Measurements from ENCODE around the gene C1QTNF6. TPM values are rescaled to one million over a fixed set of nuclear protein-coding genes. Genes with fewer than 3 reads are reported as not detected.
A peak's percentile ranks its signal among the peaks of the same experiment; 100 is the strongest.

C1QTNF6 gene
- total and polyA plus RNA-seq, 2 experiments from 2014 or later: 1.7 to 2.3 TPM

DNA sequence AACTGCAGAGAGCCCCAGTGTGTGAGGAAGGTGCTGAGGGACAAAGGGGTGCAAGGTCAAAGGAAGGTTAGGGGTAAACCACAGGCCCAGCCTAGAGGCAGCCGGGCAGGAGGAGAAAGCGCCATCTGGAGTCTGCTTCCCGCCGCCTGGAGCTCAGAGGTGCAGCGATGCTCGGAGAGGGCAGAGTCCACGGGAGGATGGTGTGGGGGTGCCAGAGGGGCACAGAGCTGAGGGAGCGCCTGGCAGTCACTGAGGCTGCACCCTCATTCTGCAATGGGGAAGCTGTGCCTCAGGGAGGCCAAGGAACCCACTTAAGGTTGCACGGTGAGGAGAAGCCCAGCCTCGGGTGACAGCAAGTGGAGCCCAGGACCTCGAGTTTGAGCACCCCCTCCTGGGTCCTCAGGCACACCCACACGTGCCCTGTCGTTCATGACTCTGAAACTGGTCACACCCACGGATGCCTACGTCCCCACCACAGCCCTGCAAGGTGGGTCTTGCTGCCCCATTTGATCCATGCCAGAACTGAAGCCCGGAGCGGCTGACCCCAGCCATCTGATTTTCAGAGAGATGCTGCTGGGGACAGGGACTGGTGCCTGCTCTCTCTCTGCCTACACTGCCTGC, 39.9 kb downstream of the C1QTNF6 start:
- H3K36me3 ChIP-seq (ENCODE audit: insufficient read depth): no peaks in the 10 kb centered on the region
- ATAC-seq (peak; percentile 60), DNase-seq (ENCODE audit: low spot score) (no peak)
- no peaks in the 10 kb centered on the region for H4K20me1 ChIP-seq (replicated peaks; ENCODE audit: insufficient read depth)
- no peak for TF ChIP-seq EZH2phosphoT487 (IDR thresholded peaks at IDR 0.05; ENCODE audit: unreplicated experiment)
- TF ChIP-seq, protein P1, sequence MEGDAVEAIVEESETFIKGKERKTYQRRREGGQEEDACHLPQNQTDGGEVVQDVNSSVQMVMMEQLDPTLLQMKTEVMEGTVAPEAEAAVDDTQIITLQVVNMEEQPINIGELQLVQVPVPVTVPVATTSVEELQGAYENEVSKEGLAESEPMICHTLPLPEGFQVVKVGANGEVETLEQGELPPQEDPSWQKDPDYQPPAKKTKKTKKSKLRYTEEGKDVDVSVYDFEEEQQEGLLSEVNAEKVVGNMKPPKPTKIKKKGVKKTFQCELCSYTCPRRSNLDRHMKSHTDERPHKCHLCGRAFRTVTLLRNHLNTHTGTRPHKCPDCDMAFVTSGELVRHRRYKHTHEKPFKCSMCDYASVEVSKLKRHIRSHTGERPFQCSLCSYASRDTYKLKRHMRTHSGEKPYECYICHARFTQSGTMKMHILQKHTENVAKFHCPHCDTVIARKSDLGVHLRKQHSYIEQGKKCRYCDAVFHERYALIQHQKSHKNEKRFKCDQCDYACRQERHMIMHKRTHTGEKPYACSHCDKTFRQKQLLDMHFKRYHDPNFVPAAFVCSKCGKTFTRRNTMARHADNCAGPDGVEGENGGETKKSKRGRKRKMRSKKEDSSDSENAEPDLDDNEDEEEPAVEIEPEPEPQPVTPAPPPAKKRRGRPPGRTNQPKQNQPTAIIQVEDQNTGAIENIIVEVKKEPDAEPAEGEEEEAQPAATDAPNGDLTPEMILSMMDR (conservative IDR thresholded peaks at IDR 0.05; ENCODE audit: low read depth in 2 of 2): peak; percentile 9 to 57; a peak in 2 of 4 replicates
- no peak for TF ChIP-seq JUNB (IDR thresholded peaks at IDR 0.05; ENCODE audit: unreplicated experiment)
- H3K4me3 Mint-ChIP-seq: no peak overlapping the region
- no peak overlapping the region for H3K27ac Mint-ChIP-seq
- peaks cover 10% of the 10 kb centered on the region for H3K27me3 Mint-ChIP-seq (ENCODE audit: insufficient read depth, low read depth, poor library complexity)
- H3K9me2 ChIP-seq (ENCODE audit: insufficient read depth): no peaks in the 10 kb centered on the region
- H3K4me3 ChIP-seq: no peak overlapping the region
- H3K9me3 Mint-ChIP-seq: peaks cover 7% of the 10 kb centered on the region
- no peaks in the 10 kb centered on the region for H3K27me3 ChIP-seq (ENCODE audit: insufficient read depth)
- H3F3A ChIP-seq (replicated peaks; ENCODE audit: low read depth): no peaks in the 10 kb centered on the region
- H3K4me1 ChIP-seq (ENCODE audit: insufficient read depth): no peaks in the 10 kb centered on the region
- H3K79me2 ChIP-seq (replicated peaks; ENCODE audit: insufficient read depth): no peaks in the 10 kb centered on the region
- no peaks in the 10 kb centered on the region for H3K36me3 Mint-ChIP-seq (ENCODE audit: low read depth)
- H3K4me2 ChIP-seq: no peak overlapping the region
- H2AFZ ChIP-seq: no peak overlapping the region
- H3K27ac ChIP-seq (ENCODE audit: low read depth): no peak overlapping the region
- peaks cover 20% of the 10 kb centered on the region for H3K4me1 Mint-ChIP-seq

DNA sequence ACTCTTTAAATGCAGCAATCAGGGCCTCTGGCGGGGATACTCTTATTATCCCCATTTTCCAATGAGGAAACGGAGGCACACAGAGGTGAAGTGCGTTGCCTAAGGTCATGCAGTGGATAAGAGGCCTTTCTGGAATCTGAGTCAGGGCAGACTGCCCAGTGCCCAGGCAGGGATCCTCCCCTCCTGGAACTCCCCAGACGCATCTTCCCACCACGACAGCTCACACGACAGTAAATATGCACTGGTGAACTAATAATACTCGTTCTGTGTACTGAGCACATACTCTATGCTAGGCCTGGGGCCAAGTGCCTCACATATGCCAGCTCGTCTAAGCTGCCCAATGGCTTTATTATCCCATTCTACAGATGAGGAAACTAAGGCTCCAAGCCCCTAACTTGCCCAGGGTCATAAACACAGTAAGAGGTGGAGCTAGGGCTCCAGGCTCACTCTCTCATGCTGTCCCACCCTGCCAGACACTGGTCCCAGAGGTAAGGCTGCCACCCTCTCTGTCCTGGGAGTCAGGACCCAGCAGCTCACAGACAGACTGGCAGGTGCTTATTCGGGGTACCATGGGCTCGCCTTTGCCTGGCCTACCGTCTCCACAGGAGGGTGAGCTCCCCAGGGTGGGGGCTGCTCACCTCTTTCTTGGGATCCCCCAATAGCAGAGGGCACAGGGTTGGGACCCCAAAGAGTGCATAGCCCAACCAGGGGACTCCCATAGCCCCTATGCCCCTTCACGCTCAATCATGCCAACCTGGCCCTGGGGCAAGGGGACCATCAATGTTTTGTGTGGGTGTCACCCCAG, 40.7 kb downstream of the C1QTNF6 start:
- DNase-seq (ENCODE audit: low spot score): no peak
- H3K27ac ChIP-seq (ENCODE audit: low read depth): no peak overlapping the region
- H3K36me3 ChIP-seq (ENCODE audit: insufficient read depth): no peaks in the 10 kb centered on the region
- Mint-ChIP-seq H3K4me1 (peaks cover 20% of the 10 kb centered on the region), H3K27me3 (ENCODE audit: insufficient read depth, low read depth, poor library complexity) (peaks cover 10% of the 10 kb centered on the region), H3K9me3 (peaks cover 7% of the 10 kb centered on the region), H3K36me3 (ENCODE audit: low read depth) (no peaks in the 10 kb centered on the region), H3K4me3 (no peak overlapping the region), H3K27ac (no peak overlapping the region)
- H4K20me1 ChIP-seq (replicated peaks; ENCODE audit: insufficient read depth): no peaks in the 10 kb centered on the region
- no peak overlapping the region for H2AFZ ChIP-seq
- H3K27me3 ChIP-seq (ENCODE audit: insufficient read depth): no peaks in the 10 kb centered on the region
- no peaks in the 10 kb centered on the region for H3F3A ChIP-seq (replicated peaks; ENCODE audit: low read depth)
- H3K4me2 ChIP-seq: no peak overlapping the region
- ATAC-seq: no peak
- H3K9me2 ChIP-seq (ENCODE audit: insufficient read depth): no peaks in the 10 kb centered on the region
- H3K4me3 ChIP-seq: no peak overlapping the region
- no peaks in the 10 kb centered on the region for H3K4me1 ChIP-seq (ENCODE audit: insufficient read depth)
- no peaks in the 10 kb centered on the region for H3K79me2 ChIP-seq (replicated peaks; ENCODE audit: insufficient read depth)
- TF ChIP-seq EZH2phosphoT487 (IDR thresholded peaks at IDR 0.05; ENCODE audit: unreplicated experiment): no peak
- TF ChIP-seq STAT1 (IDR thresholded peaks at IDR 0.05; ENCODE audit: unreplicated experiment): no peak
- TF ChIP-seq, protein P2, sequence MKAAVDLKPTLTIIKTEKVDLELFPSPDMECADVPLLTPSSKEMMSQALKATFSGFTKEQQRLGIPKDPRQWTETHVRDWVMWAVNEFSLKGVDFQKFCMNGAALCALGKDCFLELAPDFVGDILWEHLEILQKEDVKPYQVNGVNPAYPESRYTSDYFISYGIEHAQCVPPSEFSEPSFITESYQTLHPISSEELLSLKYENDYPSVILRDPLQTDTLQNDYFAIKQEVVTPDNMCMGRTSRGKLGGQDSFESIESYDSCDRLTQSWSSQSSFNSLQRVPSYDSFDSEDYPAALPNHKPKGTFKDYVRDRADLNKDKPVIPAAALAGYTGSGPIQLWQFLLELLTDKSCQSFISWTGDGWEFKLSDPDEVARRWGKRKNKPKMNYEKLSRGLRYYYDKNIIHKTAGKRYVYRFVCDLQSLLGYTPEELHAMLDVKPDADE (IDR thresholded peaks at IDR 0.05): no peak
- TF ChIP-seq EZH2 (IDR thresholded peaks at IDR 0.05; ENCODE audit: low read depth, unreplicated experiment): no peak
- no peak for TF ChIP-seq POLR2AphosphoS5 (IDR thresholded peaks at IDR 0.05; ENCODE audit: low read depth)
- TF ChIP-seq, protein P1 (conservative IDR thresholded peaks at IDR 0.05; ENCODE audit: low read depth in 2 of 2): no peak
